ENCODE measurements around the gene RBM4B.

RBM4B gene

DNA sequence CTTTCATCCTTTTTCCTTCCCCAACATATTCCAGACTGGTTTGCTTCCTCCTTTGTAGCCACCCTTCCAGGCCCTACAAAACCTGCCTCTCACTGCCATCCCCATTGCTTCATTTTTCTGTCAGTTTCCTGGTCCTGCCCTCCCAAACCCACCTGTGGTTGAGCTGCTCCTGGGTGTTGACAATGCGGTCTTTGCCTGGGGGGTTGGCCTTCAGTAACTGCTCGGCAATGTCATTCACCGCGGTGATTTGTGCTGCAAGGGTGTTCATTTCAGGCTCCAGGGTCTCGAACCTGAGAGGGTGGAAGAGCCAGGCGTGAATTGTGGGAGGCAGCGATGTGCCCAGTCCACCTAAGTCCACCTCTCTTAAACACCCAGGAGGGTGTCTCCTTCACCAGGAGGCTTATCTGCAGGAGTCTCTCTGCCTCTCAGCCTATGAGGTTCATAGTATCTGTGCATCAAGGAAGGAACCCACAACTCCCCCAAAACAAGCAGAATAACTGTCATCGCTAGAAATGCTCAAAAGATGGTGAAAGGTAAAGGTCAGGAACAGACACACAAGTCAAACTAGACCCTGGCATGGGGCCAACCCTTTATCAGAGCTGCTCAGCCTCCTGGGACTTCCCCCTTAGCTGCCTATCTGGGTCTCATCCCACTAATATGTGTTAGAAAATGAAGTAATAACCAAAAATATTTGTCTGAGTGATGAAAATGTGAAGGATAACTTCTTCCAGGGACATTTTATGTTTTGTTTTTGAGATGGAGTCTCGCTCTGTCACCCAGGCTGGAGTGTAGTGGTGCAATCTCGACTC lies 23.9 kb upstream of the RBM4B start:
- TF ChIP-seq, protein P1, sequence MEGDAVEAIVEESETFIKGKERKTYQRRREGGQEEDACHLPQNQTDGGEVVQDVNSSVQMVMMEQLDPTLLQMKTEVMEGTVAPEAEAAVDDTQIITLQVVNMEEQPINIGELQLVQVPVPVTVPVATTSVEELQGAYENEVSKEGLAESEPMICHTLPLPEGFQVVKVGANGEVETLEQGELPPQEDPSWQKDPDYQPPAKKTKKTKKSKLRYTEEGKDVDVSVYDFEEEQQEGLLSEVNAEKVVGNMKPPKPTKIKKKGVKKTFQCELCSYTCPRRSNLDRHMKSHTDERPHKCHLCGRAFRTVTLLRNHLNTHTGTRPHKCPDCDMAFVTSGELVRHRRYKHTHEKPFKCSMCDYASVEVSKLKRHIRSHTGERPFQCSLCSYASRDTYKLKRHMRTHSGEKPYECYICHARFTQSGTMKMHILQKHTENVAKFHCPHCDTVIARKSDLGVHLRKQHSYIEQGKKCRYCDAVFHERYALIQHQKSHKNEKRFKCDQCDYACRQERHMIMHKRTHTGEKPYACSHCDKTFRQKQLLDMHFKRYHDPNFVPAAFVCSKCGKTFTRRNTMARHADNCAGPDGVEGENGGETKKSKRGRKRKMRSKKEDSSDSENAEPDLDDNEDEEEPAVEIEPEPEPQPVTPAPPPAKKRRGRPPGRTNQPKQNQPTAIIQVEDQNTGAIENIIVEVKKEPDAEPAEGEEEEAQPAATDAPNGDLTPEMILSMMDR (IDR thresholded peaks at IDR 0.05): no peak

DNA sequence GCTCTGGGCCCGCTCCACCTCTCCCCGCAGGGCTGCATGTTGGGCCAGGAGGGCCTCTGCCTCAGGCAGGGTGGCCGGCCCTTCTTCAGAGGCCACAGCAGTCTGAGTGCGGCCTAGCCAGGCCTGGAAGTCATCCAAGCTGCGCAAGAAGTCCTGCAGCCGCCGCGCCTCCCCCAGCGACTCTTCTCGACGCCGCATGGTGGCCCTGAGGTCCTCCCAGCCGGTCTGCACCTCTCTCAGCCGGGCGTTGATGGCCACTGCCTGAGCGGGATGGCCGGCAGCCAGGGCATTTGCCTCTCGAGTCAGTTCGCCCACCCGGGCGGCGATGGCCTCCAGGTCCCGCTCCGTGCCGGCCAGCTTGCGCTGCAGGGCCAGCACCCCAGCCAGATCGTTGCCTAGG lies 23.1 kb upstream of the RBM4B start:
- TF ChIP-seq, protein P1 (IDR thresholded peaks at IDR 0.05): no peak

DNA sequence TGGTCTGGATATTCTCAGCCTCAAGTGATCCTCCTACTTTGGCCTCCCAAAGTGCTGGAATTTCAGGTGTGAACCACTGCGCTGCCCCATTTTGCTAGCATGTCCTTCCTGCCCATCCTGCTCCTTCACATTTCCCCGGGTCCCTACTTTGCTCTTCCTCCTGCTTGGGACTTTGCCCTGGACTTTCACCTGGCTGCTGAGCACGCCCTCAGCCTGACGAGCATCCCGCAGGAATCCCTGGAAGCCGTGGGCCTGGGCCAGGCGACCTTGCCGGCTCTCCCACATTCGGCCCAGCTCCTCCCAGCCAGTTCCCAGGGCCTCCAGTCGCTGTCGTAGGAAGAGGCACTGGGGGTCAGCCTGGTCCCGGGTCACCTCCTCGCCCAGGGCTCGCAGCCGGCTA lies 22.6 kb upstream of the RBM4B start:
- TF ChIP-seq, protein P1 (IDR thresholded peaks at IDR 0.05): no peak

DNA sequence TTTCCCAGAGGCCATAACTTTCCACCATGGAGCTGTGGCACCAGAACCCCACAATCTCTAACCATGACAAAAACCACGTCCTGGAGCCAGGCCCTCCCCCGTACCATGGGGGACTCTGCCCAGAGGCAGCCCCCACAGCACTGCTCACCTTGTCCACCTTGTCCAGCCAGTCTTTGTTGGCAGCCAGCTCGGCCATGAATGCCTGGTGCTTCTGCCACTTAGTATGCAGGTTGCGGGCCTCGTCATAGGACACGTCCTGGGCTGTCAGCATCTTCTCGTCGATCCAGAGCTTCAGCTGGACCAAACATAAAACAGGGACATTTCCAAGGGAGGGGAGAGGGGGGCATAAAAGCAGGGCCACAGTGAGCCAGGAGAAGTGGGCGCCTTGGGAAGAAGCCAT lies 20.8 kb upstream of the RBM4B start:
- TF ChIP-seq, protein P1 (IDR thresholded peaks at IDR 0.05): no peak

DNA sequence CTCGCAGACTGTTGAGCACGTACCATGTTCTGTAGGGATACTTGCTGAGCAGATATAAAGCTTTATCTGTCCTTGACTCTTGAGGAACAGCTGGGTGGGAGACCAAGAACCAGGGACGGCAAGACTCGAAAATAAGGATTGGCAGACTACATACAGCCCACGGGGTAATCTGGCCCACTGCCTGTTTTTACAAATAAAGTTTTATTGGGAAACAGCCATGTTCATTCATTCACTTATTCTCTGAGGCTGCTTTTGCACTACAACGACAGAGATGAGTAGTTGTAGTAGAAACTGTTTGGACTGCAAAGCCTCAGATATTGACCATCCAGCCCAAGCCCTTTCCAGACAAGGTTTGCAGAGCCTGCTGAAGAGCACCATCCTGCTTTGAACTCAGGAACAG lies 20.3 kb upstream of the RBM4B start:
- TF ChIP-seq, protein P1 (IDR thresholded peaks at IDR 0.05): no peak

DNA sequence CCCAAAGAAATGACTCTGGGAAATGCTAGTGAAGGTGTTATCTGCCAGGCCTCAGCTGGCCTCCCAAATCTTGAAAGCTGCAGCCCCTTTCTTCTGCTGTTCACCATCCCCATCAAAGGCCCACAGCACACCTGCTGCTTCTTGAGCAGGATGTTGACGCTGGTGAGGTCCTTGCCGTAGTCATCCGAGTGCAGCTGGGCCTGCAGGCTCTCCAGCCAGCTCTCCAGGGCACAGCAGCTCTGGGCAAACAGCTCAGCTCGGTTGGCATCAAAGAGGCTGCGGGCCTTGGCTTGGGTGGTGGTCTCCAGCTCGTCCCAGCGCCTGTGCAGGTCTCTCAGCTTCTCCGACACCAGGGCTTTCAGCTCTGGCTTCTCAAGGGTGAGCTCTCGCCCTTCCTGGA lies 18.5 kb upstream of the RBM4B start:
- TF ChIP-seq, protein P1 (IDR thresholded peaks at IDR 0.05): no peak

DNA sequence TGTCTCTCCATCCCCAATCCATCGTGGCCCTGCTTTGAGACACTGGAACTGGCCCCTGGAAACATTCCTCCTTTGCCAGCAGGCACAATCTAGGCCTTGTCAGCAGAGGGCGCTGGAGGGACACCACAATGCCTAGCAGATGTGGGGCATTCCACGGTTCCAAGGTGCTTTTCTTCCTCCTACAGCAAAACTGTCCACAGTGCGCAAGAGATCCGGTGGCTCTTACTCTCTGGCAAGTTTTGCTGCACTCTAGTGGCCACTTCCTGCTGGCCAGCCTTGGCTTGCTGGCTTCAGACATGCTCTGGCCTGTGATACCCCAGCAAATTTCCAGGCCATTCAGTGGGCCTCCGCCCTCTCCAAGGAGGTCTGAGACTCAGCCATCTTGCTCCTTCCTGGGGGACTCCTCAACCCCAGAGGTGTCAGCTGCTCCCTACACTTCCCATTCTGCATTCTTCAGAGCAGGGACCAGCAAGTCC lies 17.1 kb upstream of the RBM4B start:
- TF ChIP-seq, protein P1 (IDR thresholded peaks at IDR 0.05): peak; percentile 99
